ENCODE results near the gene GATAD2B. TPM values are rescaled to one million over a fixed set of nuclear protein-coding genes. Genes with fewer than 3 reads are reported as not detected.
"Not testable (repeated sequence)": the region's sequence is repeated elsewhere in the genome, so short reads cannot be mapped to it uniquely, and the experiment has no call there.

Gene GATAD2B
- total and polyA plus RNA-seq, 7 donors, result 1.8 to 37.4 (median 16.4) TPM

- H3K9me3 ChIP-seq, result no peaks in the 10 kb centered on the region
- no peak overlapping the region for H3K4me3 ChIP-seq
- no peaks in the 10 kb centered on the region for H3K36me3 ChIP-seq
- intact Hi-C loops (cut with DNase I), result no loop called here
- DNase-seq, result no peak
- WGBS, 2 donors, result 91 to 93% methylated on average over 4 of the region's 4 CpGs
- peaks cover 0 to 56% (median 39%) of the 10 kb centered on the region in 4 donors for H3K4me1 ChIP-seq
- H3K27ac ChIP-seq, result no peak overlapping the region
- H3K27me3 ChIP-seq, result no peaks in the 10 kb centered on the region
- TF ChIP-seq CTCF (IDR thresholded peaks at IDR 0.05) (no peak), POLR2A (IDR thresholded peaks at IDR 0.05) (no peak), EP300 (IDR thresholded peaks at IDR 0.05) (no peak), POLR2AphosphoS5 (IDR thresholded peaks at IDR 0.05) (no peak)
Measured at GRCh38 chr1:153916297-153916696, 6.5 kb downstream of the GATAD2B start.

GRCh38 chr1:153912349-153912748 lies 10.4 kb downstream of the GATAD2B start:
- peaks cover 0 to 20% (median 8%) of the 10 kb centered on the region in 4 donors for H3K4me1 ChIP-seq
- intact Hi-C loops (cut with DNase I), result no loop called here
- H3K27me3 ChIP-seq, result no peaks in the 10 kb centered on the region
- WGBS, 2 donors, result 73 to 77% methylated on average over 2 of the region's 2 CpGs
- peaks cover 0 to 11% (median 0%) of the 10 kb centered on the region in 4 donors for H3K36me3 ChIP-seq
- no peak overlapping the region for H3K27ac ChIP-seq
- TF ChIP-seq CTCF (IDR thresholded peaks at IDR 0.05), result no peak
- TF ChIP-seq EP300 (IDR thresholded peaks at IDR 0.05), result no peak
- TF ChIP-seq POLR2A (IDR thresholded peaks at IDR 0.05), result no peak
- no peak for TF ChIP-seq POLR2AphosphoS5 (IDR thresholded peaks at IDR 0.05)
- H3K9me3 ChIP-seq, result no peaks in the 10 kb centered on the region
- DNase-seq, result no peak
- no peak overlapping the region for H3K4me3 ChIP-seq

- H3K4me3 ChIP-seq; H3K9me3 ChIP-seq; DNase-seq; intact Hi-C loops (cut with DNase I); H3K27me3 ChIP-seq; H3K27ac ChIP-seq: not testable (repeated sequence)
- WGBS, 2 donors, result 76 to 87% methylated on average over 6 of the region's 6 CpGs
- Histone ChIP-seq H3K36me3 (peaks cover 0 to 14% (median 0%) of the 10 kb centered on the region in 4 donors), H3K4me1 (peaks cover 0 to 21% (median 5%) of the 10 kb centered on the region in 4 donors)
Measured at GRCh38 chr1:153910560-153910959, 12.2 kb downstream of the GATAD2B start.

GRCh38 chr1:153908071-153908470 lies 14.7 kb downstream of the GATAD2B start:
- intact Hi-C loops (cut with DNase I), result no loop called here
- no peak overlapping the region for H3K4me3 ChIP-seq
- TF ChIP-seq EP300 (IDR thresholded peaks at IDR 0.05), result no peak
- no peak for TF ChIP-seq POLR2A (IDR thresholded peaks at IDR 0.05)
- TF ChIP-seq POLR2AphosphoS5 (IDR thresholded peaks at IDR 0.05), result no peak
- no peak for TF ChIP-seq CTCF (IDR thresholded peaks at IDR 0.05)
- H3K27ac ChIP-seq, result no peak overlapping the region
- no peak for DNase-seq
- WGBS, 2 donors, result 78 to 89% methylated on average over 6 of the region's 6 CpGs
- no peaks in the 10 kb centered on the region for H3K9me3 ChIP-seq
- peaks cover 0 to 19% (median 0%) of the 10 kb centered on the region in 4 donors for H3K36me3 ChIP-seq
- H3K4me1 ChIP-seq, result peaks cover 0 to 28% (median 14%) of the 10 kb centered on the region in 4 donors
- no peaks in the 10 kb centered on the region for H3K27me3 ChIP-seq

GRCh38 chr1:153907134-153907533 lies 15.6 kb downstream of the GATAD2B start:
- Histone ChIP-seq H3K36me3 (peaks cover 0 to 19% (median 0%) of the 10 kb centered on the region in 4 donors), H3K4me3 (no peak overlapping the region), H3K9me3 (no peaks in the 10 kb centered on the region), H3K27ac (no peak overlapping the region), H3K4me1 (peaks cover 0 to 24% (median 10%) of the 10 kb centered on the region in 4 donors), H3K27me3 (no peaks in the 10 kb centered on the region)
- no peak for DNase-seq
- intact Hi-C loops (cut with DNase I), result no loop called here
- 90 to 96% methylated on average over 6 of the region's 6 CpGs for WGBS, 2 donors
- no peak for TF ChIP-seq POLR2AphosphoS5 (IDR thresholded peaks at IDR 0.05)
- no peak for TF ChIP-seq POLR2A (IDR thresholded peaks at IDR 0.05)

- Histone ChIP-seq H3K9me3 (no peaks in the 10 kb centered on the region), H3K4me1 (peaks cover 0 to 21% (median 9%) of the 10 kb centered on the region in 4 donors), H3K4me3 (no peak overlapping the region), H3K27me3 (no peaks in the 10 kb centered on the region), H3K36me3 (peaks cover 0 to 19% (median 0%) of the 10 kb centered on the region in 4 donors), H3K27ac (no peak overlapping the region)
- TF ChIP-seq POLR2AphosphoS5 (IDR thresholded peaks at IDR 0.05) (no peak), EP300 (IDR thresholded peaks at IDR 0.05) (no peak), POLR2A (IDR thresholded peaks at IDR 0.05) (no peak), CTCF (IDR thresholded peaks at IDR 0.05) (no peak)
- intact Hi-C loops (cut with DNase I), result no loop called here
- 93 to 99% methylated on average over 1 of the region's 1 CpG for WGBS, 2 donors
- no peak for DNase-seq
Measured at GRCh38 chr1:153906396-153906795, 16.4 kb downstream of the GATAD2B start.

GRCh38 chr1:153905908-153906307 lies 16.9 kb downstream of the GATAD2B start:
- Histone ChIP-seq H3K36me3 (peaks cover 0 to 19% (median 0%) of the 10 kb centered on the region in 4 donors), H3K4me1 (peaks cover 0 to 21% (median 9%) of the 10 kb centered on the region in 4 donors), H3K27ac (peak overlapping the region in 1 of 4 donors; percentile 30)
- H3K9me3 ChIP-seq; H3K27me3 ChIP-seq; DNase-seq; H3K4me3 ChIP-seq; intact Hi-C loops (cut with DNase I): not testable (repeated sequence)
- 94% methylated on average over 8 of the region's 8 CpGs for WGBS, 2 donors
